Choroid plexus epithelial cell (primary cell): Measurements from ENCODE around the gene LCE2D.

ENCODE experiments used
- DNase-seq: peaks from one replicate; pipeline ENCODE4 v3.0.0-alpha.2; 2010; ENCODE audit warnings: low read depth
- H3K4me3 ChIP-seq: 2 replicates; pipeline ENCODE4 v1.5.1; 2011; ENCODE audit warnings: low read depth, mild to moderate bottlenecking, control low read depth, low read length, moderate library complexity
- CTCF ChIP-seq: conservative IDR thresholded peaks from 2 replicates; pipeline ENCODE4 v1.5.1; 2011; ENCODE audit warnings: low read depth, mild to moderate bottlenecking, control low read depth, inconsistent platforms, low read length, moderate library complexity

LCE2D gene

DNA sequence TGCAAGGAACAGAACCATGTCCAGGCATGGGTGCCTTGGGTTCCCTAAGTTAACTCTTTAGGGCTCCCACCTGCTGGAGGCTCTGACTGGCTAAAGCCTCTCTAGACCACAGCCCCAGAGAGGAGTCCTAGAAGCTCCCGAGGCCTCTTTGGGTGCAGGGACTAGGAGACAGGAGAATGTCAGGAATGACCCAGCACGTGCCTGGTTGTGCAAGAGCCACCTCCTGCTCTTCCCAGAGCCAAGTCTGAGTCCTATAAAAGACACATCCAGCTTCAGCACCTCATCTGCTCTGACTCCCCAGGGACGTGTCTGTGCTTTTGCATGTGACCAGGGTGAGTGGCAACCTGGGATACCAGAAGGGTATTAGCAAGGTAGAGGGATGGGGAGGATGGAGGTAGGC, at the start of gene LCE2D:
Gene LCE2D, plus strand, starts transcription at position 283 of the 400 bp plus-strand sequence. CDS start 726 bp downstream, outside the sequence.
- DNase-seq = no peak
- no peak for TF ChIP-seq CTCF
- H3K4me3 ChIP-seq = no peak within 1 kb of the TSS

DNA sequence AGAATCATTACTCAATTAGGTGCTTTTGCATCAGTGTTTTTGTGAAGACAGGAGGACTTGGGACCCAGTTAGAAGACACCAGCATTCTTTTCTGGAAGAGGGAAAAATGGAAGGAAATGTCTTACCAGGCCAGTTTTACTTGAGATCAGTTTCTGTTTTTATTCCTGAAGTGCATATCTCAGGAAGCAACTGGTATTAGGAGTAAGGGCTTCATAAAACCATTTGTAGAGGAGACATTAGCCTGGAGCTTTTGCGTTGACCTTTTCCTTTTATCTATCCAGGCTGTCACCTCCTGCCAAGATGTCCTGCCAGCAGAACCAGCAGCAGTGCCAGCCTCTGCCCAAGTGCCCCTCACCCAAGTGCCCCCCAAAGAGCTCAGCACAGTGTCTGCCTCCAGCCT, 49.7 kb upstream of the LCE2D start, which contains the start of gene LCE3B:
Gene LCE3B, plus strand, starts transcription at position 301 of the 400 bp plus-strand sequence. Its CDS starts 0 bp downstream, at position 301.
- TF ChIP-seq CTCF = no peak
- H3K4me3 ChIP-seq = no peak within 1 kb of the TSS
- no peak for DNase-seq

GRCh38 chr1:152621993-152622392, 41.2 kb upstream of the LCE2D start:
- H3K4me3 ChIP-seq = no peak overlapping the region
- no peak for DNase-seq
- no peak for TF ChIP-seq CTCF

DNA sequence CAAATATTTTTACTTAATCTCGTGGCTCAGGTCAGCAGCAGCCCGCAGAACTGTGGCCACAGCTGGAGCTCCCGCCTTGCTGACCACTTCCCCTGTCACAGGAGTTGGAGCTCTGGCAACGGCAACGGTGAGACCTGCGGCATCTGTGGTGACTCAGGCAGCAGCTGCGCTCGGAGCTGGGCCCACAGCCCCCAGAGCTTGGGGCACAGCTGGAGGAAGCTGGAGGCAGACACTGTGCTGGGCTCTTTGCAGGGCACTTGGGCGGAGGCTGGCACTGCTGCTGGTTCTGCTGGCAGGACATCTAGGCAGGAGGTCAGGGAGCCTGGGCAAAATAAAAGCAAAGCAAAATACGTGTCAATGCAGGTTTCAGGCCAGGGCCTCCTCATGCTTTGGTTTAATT, 40.4 kb upstream of the LCE2D start, which contains the start of gene LCE3A:
Gene LCE3A, minus strand, starts transcription at position 301 of the 400 bp plus-strand sequence. Its CDS starts 0 bp downstream, at position 301.
- H3K4me3 ChIP-seq = no peak within 1 kb of the TSS
- no peak for DNase-seq
- no peak for TF ChIP-seq CTCF

DNA sequence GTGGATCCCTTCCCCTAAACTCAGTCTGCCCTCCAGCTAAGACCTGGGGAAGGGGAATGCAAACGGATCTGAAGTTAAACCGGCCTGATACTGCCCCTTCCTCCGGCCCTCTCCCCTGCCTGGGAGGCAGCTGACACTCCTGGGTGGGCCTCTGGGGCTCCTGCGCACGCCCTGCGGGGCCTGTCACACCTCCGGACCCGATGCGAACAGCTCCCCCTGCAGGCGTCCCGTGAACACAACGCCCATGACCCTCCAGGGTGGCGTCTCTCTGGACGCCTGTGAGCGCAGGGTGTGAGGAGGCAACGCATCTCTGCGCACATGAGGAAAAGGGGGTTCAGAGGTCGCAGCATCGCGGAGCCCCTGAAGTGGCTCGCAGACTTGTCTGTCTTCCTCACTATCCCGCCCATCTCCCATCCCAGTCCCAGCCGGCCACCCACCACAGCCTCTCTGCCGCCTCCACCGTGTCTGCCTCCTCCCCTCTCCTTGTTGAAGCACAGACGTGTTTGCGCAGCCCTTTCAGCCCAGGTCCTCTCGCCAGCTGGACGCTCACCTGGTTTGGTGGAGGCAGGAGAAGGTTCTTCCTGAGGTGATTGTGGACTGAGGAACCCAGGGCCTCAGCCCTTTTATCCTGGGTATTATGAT, 39.9 kb upstream of the LCE2D start:
- no peak for DNase-seq
- H3K4me3 ChIP-seq = no peak overlapping the region
- TF ChIP-seq CTCF = no peak

DNA sequence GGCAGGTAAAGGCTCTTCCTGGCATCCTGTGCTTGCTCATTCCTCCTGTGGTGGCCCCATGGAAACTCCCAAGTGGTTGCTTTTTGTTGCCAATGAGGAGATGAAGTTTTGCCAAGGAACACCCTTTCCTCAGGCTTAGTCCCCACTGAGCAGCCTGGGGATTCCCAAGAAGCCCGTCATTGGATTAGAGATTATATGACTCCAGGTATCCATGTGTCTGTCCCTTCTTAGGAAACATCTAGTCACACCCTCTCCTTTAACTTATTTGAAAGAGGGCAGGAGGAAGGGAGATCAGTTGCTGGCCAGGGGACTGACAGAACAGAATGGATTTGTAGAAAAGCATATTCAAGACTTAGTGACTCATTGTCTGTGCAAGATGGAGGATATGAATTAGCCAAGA, 36.4 kb upstream of the LCE2D start:
- no peak for TF ChIP-seq CTCF
- no peak for DNase-seq
- H3K4me3 ChIP-seq = no peak overlapping the region

GRCh38 chr1:152630596-152630995, 32.6 kb upstream of the LCE2D start:
- DNase-seq = no peak
- no peak for TF ChIP-seq CTCF

More at GRCh38 chr1:152630596-152630995, 32.6 kb upstream of the LCE2D start:
- H3K4me3 ChIP-seq = no peak overlapping the region
